ENCODE measurements around the gene MORN1. TPM values are rescaled to one million over a fixed set of nuclear protein-coding genes. Genes with fewer than 3 reads are reported as not detected.

Gene MORN1
- total and polyA plus RNA-seq, 2 of the 4 experiments (the other 2 are of a cell fraction), result 3.0 to 4.2 TPM

DNA sequence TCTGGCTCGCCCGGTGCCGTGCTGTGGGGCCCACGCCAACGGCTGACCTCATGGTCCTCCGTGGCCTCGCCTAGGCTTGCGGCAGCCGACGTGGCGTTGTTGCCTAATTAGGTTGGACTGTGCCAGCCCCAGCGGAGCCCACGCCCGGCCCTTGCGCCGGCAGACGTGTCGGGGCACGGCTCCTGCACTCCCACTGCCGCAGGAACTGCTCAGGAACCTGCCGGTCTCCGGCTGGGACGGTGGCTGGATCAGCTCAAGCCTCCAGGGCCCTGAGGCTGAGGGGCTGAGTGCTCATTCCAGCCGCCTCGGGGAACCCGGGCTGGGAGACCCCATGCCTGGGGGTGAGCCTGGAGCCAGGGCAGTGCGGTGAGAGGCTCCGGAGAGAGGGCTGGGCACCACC lies 37.1 kb upstream of the MORN1 start:
- no peak overlapping the region for H3K4me2 ChIP-seq (ENCODE audit: low read depth, low read length)
- CTCF ChIA-PET, result no interaction called here
- WGBS, 2 experiments (ENCODE audit: extremely low coverage in 2 of 2, insufficient read length in 1 of 2), result 80% methylated on average over 21 of the region's 28 CpGs; no CpG with 5 or more reads in 1 of the 2 experiments

More for the DNA sequence above, 37.1 kb upstream of the MORN1 start:
- BruUV-seq (replicated peaks), result no TSS peak
- Histone ChIP-seq H3K4me1 (ENCODE audit: control insufficient read depth, insufficient read depth, low read length) (no peaks in the 10 kb centered on the region), H4K91ac (ENCODE audit: insufficient read depth, low read depth, low read length) (no peak overlapping the region), H3K56ac (ENCODE audit: extremely low read depth, insufficient read depth, low read length) (no peak overlapping the region), H3K27me3 (ENCODE audit: control insufficient read depth, insufficient read depth, low read length) (peaks cover 29% of the 10 kb centered on the region), H3K79me1 (ENCODE audit: low read depth in 1 of 2, low read length in 2 of 2) (no peaks in the 10 kb centered on the region), H2BK20ac (ENCODE audit: low read depth, low read length) (no peak overlapping the region), H3K9me1 (ENCODE audit: insufficient read depth, low read length) (no peaks in the 10 kb centered on the region), H3K27ac (ENCODE audit: insufficient read depth, low read length) (no peak overlapping the region), H4K20me1 (ENCODE audit: insufficient read depth, low read length) (no peaks in the 10 kb centered on the region; the same call in 1 of the 2 replicates), H2BK120ac (ENCODE audit: low read depth, low read length) (no peak overlapping the region), H4K8ac (ENCODE audit: low read depth in 2 of 2, low read length in 2 of 2) (no peak overlapping the region), H2AK5ac (ENCODE audit: low read depth, low read length) (no peak overlapping the region), H3K36me3 (ENCODE audit: control insufficient read depth, insufficient read depth, low read length) (no peaks in the 10 kb centered on the region), H3K4ac (ENCODE audit: low read depth, low read length) (no peak overlapping the region), H2AK9ac (replicated peaks; ENCODE audit: low read depth, low read length, poor library complexity) (no peak overlapping the region), H3K23ac (ENCODE audit: low read depth, low read length) (no peak overlapping the region), H2AFZ (replicated peaks; ENCODE audit: low read length, poor library complexity) (no peak overlapping the region), H3K14ac (replicated peaks; ENCODE audit: low read depth, low read length) (no peak overlapping the region), H3K4me3 (ENCODE audit: insufficient read depth, low read depth, low read length) (no peak overlapping the region), H4K5ac (ENCODE audit: low read depth, low read length) (no peak overlapping the region), H3K18ac (ENCODE audit: low read depth, low read length) (no peak overlapping the region), H3K9me3 (ENCODE audit: control insufficient read depth, insufficient read depth, low read length) (peaks cover 5% of the 10 kb centered on the region; the same call in 1 of the 2 replicates), H2BK5ac (ENCODE audit: low read depth, low read length, poor library complexity, severe bottlenecking) (no peak overlapping the region), H2BK15ac (ENCODE audit: low read depth, low read length) (no peak overlapping the region), H3K9ac (ENCODE audit: low read depth, low read length) (no peak overlapping the region)
- DNase-seq (no peak), ATAC-seq (ENCODE audit: low read depth) (no peak)
- intact Hi-C loops (cut with micrococcal nuclease) (no loop called here), in situ Hi-C loops (cut with MboI; ENCODE audit: low sequenced_read_pairs) (loop anchor here (25.0 kb wide), 1 partner anchor 634 kb away; the partner anchor contains the start of gene PRDM16), dilution Hi-C loops (cut with HindIII; ENCODE audit: low sequenced_read_pairs, unreplicated experiment) (no loop called here)
- POLR2A ChIA-PET (ENCODE audit: unreplicated experiment), result no interaction called here
- no peak for TF ChIP-seq FOS (IDR thresholded peaks at IDR 0.05; ENCODE audit: low read depth, low read length)
- TF ChIP-seq CHD1 (IDR thresholded peaks at IDR 0.05; ENCODE audit: low read depth, low read length), result no peak
- no peak for TF ChIP-seq RFX5 (IDR thresholded peaks at IDR 0.05; ENCODE audit: low read depth, low read length)
- TF ChIP-seq SMC3 (IDR thresholded peaks at IDR 0.05; ENCODE audit: low read depth, low read length), result no peak
- TF ChIP-seq NFE2L2 (IDR thresholded peaks at IDR 0.05; ENCODE audit: low read depth, low read length), result no peak
- no peak for TF ChIP-seq POLR2A (IDR thresholded peaks at IDR 0.05; ENCODE audit: low read depth, low read length)
- TF ChIP-seq MXI1 (IDR thresholded peaks at IDR 0.05; ENCODE audit: borderline replicate concordance, low read depth, low read length), result no peak
- TF ChIP-seq RAD21 (IDR thresholded peaks at IDR 0.05; ENCODE audit: low read length), result no peak
- no peak for TF ChIP-seq CTCF (conservative IDR thresholded peaks at IDR 0.05; ENCODE audit: low read depth, low read length)
- TF ChIP-seq BHLHE40 (IDR thresholded peaks at IDR 0.05; ENCODE audit: low read depth, low read length), result no peak
- no peak for TF ChIP-seq MAFK (IDR thresholded peaks at IDR 0.05; ENCODE audit: low read depth, low read length)
- no peak for TF ChIP-seq MAZ (IDR thresholded peaks at IDR 0.05; ENCODE audit: borderline replicate concordance, low read depth, low read length)
- no peak for TF ChIP-seq RCOR1 (IDR thresholded peaks at IDR 0.05; ENCODE audit: insufficient replicate concordance, low read length)
- no peak for TF ChIP-seq ELK1 (IDR thresholded peaks at IDR 0.05; ENCODE audit: borderline replicate concordance, low read depth, low read length)
- TF ChIP-seq, protein P1, sequence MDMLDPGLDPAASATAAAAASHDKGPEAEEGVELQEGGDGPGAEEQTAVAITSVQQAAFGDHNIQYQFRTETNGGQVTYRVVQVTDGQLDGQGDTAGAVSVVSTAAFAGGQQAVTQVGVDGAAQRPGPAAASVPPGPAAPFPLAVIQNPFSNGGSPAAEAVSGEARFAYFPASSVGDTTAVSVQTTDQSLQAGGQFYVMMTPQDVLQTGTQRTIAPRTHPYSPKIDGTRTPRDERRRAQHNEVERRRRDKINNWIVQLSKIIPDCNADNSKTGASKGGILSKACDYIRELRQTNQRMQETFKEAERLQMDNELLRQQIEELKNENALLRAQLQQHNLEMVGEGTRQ (IDR thresholded peaks at IDR 0.05; ENCODE audit: low read depth, low read length), result no peak
- no peak for TF ChIP-seq CEBPB (IDR thresholded peaks at IDR 0.05; ENCODE audit: low read depth, low read length)

Data from IMR-90 (cell line).